HUDEP-2 (cell line): ENCODE results near the gene TTC14.
"Not testable (repeated sequence)": the region's sequence is repeated elsewhere in the genome, so short reads cannot be mapped to it uniquely, and the experiment has no call there.

ENCODE experiments used
- DNase-seq, 76 experiments: peaks; one replicate each; lab custom pipeline; 2025; ENCODE audit not compliant: unreplicated experiment in 76 of 76; lab: John Stamatoyannopoulos, UW

Gene TTC14

GRCh38 chr3:180601688-180602666, at the start of gene TTC14:
TTC14 (plus strand) TSS chr3:180602163; CDS start chr3:180602262, 99 bp downstream.
- DNase-seq, result peak; percentile 32 to 94 (median 84)

- DNase-seq, result no peak
Measured at GRCh38 chr3:180563406-180563805, 38.6 kb upstream of the TTC14 start.

- no peak for DNase-seq
Measured at GRCh38 chr3:180564676-180565075, 37.3 kb upstream of the TTC14 start.

- no peak for DNase-seq
Measured at GRCh38 chr3:180570238-180570637, 31.7 kb upstream of the TTC14 start.

GRCh38 chr3:180571831-180572598, 29.9 kb upstream of the TTC14 start:
- DNase-seq, result no peak

GRCh38 chr3:180575571-180575970, 26.4 kb upstream of the TTC14 start:
- DNase-seq, result no peak

GRCh38 chr3:180580934-180581333, 21.0 kb upstream of the TTC14 start:
- no peak for DNase-seq

GRCh38 chr3:180590396-180590795, 11.6 kb upstream of the TTC14 start:
- no peak for DNase-seq

- not testable (repeated sequence) for DNase-seq
Measured at GRCh38 chr3:180593631-180594030, 8.3 kb upstream of the TTC14 start.

- peak in 4 of 76 experiments; percentile 1 to 16 (median 14) for DNase-seq
Measured at GRCh38 chr3:180594631-180595558, 7.1 kb upstream of the TTC14 start.

- DNase-seq, result no peak
Measured at GRCh38 chr3:180595559-180595935, 6.4 kb upstream of the TTC14 start.

- no peak for DNase-seq
Measured at GRCh38 chr3:180600473-180600872, 1.5 kb upstream of the TTC14 start.

GRCh38 chr3:180611006-180611405, 9.0 kb downstream of the TTC14 start:
- no peak for DNase-seq

- DNase-seq, result no peak
Measured at GRCh38 chr3:180612364-180612763, 10.4 kb downstream of the TTC14 start.

- no peak for DNase-seq
Measured at GRCh38 chr3:180615954-180616353, 14.0 kb downstream of the TTC14 start.

GRCh38 chr3:180617049-180617448, 15.1 kb downstream of the TTC14 start:
- DNase-seq, result no peak

GRCh38 chr3:180618563-180618962, 16.6 kb downstream of the TTC14 start:
- DNase-seq, result not testable (repeated sequence)

GRCh38 chr3:180619723-180620122, 17.8 kb downstream of the TTC14 start:
- DNase-seq, result no peak

- no peak for DNase-seq
Measured at GRCh38 chr3:180624714-180625113, 22.8 kb downstream of the TTC14 start.

- DNase-seq, result no peak
Measured at GRCh38 chr3:180626844-180627243, 24.9 kb downstream of the TTC14 start.
